NCI-H2196 (cell line): Measurements from ENCODE around the gene SORCS2.

ENCODE experiments used
- DNase-seq: peaks from one replicate; lab custom pipeline; 2025; ENCODE audit not compliant: unreplicated experiment; lab: John Stamatoyannopoulos, UW

The SORCS2 gene

DNA sequence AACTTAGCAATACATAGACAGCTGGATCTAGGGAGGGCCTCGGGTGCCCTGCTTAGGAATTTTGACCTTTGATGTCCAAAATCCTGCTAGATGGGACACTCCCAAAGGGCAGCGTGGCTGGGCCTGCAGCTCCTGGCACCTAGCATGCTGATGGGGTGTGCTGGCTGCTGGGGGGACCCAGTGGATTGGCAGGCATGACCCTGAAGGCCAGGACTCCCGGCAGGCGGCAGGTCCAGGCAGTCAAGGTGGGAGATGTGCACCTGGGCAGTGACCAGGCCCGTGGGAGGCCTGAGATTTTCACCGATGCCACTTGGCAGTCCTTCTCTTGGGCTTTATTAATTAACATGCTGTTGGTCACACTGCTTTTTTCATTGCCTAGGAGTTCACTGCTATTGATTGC, 158.1 kb downstream of the SORCS2 start:
- no peak for DNase-seq

DNA sequence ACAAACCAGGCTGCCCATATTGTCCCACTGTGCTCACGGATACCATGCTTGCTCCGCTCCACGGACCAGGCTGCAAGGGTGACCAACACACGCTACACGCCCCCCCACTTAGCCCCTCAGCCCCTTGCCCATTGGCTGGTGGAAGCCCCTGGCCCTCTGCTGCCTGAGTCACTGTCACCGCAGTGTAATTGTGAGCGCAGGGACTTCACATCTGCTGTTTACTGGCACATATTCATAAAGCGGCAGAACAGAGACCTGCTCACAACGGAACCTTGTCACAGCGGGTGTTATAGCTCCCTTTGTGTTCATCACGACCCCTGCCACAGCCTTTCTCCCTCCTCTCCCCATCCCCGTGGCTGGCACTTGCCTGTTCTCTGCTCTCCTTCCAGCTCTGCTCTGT, 158.7 kb downstream of the SORCS2 start:
- no peak for DNase-seq

DNA sequence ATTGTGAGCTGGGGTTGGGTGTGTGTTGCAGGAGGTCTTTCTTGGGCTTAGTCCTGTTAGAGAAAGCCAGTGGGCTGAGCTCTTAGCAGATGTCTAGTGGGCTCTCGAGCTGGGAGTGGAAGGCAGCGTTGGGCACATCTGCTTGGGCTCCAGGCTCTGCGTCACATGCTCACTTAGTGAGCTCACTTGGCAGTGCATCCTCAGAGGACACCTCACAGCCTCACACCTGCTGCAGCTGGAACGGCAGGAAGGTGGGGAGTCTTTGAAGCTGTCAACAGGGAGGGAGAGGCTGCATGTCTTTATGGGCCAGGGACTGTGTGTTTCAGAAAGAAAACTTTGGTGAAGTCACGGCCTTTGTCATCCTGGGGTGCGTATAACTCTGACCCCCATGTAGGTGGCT, 160.1 kb downstream of the SORCS2 start:
- peak; percentile 59 for DNase-seq

DNA sequence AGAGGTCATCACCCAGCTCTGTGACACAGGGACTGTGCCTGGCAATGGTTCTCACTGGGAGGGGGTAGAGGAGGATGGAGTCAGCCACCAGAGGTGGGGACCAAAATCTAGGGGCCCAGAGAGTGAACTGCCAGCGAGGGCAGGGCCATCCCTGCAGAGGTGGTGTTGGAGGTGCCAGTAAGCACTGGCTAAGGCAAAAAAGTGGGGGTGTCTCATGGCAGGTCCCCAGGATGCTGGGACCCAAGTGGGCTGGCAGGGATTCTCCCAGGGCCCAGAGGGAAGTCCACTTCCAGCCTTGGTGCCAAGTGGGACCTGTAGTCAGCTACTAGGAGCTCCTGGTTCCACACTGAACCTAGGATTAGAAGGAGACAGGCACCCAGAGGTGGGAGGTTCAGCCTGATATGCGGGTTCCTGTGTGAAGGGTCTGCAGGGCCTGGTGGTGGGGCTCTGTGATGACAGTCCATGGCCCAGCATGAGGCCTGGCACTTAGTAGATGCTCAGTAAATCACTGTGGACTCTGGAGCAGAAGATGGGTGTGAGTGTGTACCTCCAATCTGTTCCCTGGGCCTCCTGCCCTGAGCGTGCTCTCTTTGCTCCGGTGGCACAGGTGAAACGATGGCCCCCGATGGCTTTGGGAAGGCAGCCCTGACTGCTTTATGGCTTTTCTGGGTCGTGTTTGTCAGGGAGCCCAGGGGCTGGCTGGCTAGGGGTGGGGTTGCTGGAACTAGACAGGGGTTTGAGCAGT, 160.9 kb downstream of the SORCS2 start:
- DNase-seq: no peak

DNA sequence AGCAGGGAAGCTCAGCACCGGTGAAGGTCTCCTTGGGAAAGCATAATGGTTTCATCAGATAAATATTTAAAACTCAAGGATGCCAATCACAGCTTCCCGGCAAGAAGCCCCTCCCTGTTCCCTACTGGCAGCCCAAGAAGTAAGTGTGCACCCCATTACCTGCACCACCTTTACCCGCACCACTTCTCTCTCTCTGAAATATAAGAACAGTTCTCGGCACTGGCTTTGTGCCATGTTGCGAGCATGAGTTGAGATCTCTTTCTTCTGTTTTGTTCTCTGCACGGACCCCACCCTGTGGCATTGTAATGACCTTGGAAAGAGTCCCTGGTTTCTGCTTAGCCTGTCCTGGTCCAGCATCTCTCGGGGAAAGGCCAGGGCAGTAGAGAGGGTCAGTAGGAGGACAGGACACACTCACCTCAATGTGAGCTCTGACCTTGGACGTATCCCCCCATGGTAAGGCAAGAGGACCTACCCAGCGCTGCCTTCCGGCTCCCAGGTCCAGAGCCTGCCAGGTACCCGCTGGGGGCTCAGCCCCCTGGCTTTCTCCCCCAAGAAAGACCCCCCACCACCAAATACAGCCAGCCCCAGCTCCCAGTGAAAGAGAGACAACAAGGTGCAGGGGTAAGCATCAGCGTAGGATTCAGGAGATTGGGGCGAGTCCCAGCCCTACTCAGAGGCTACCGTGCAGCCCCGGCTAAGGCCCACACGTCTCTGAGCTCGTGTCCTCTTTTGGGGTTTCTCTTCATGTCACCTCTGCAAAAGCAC, 161.7 kb downstream of the SORCS2 start:
- DNase-seq: no peak

DNA sequence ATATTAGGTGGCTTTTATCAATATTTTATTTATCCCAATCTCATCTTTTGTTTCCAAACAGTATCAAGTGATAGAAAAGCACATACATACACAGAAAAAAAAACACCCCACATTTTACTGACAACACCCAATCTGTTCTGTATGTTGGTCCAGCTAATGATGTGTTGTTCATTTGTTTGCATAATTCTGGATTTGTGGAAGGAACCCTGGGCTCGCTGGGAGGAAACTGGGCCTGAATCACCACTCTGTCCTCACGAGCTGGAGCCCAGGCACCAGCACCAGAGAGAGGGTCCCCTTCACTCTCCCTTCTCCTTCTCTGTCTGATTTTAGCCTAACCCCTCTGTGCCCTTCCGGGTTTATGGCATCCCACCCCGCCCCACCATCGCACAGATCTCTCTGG, 162.6 kb downstream of the SORCS2 start:
- no peak for DNase-seq

DNA sequence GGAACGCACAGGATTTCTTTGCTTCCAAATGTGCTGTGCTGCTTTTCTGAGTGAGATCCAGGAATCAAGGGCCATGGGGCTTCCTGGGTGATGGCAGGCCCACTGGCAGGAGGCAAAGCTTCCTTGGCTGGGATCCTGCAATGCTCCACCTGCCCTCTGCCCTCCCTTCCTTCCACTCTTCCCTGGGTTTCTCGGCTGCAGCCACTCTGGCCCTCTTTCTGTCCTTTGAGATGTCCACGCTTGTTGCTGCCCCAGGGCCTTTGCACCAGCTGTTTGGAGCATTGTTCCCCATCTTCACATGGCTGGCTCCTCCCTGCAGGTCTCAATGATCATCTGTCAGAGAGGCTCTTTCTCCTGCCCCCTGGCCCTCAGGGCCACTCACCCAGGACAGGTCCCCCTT, 163.5 kb downstream of the SORCS2 start:
- no peak for DNase-seq

DNA sequence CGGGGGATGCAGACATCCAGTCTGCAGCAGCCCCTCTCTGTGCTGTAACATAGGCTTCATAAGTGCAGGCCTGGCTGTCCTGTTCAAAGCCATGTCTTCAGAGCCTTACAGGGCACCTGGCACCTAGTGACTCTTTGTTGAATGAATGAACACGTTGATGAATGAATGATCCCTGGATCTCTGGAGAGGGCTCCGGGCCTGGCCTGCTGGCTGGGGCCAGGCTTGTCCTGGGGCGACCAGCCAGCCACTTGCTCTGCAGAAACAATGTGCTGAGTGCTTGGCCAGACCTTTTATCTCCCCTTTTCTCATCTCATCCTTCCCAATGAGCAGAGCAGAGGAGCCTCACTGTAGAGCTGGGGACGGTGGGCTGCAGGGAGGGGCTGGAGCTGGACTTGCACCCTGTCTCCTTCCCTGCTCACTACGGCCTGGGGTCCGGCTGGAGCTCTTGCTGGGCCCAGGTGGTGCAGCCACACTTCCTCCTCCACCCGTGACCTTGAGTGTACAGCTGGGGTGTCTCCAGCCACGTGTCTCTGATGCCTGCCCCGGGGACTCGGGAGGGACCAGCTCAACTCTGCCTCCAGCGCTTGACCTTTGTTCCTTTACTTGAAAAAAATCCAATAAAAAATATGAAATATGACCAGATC, 164.5 kb downstream of the SORCS2 start:
- no peak for DNase-seq

DNA sequence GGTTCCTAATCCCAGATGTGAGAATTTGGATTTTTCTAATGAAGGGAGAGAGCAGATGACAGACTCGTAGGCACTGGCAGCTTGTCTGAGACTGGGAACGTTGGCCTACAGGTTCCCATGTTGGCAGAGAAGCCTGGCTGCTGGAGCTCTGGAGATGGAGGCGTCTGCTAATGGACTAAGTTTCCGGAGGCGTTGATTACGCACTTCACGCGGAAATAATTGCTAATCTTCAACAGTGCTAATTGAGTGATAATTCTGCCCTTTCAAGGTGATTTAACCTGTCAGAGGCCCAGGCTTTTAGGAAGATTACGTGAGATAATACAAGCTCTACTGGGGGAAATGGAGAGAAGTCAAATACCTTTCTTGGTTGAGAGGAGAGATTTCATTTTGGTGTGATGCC, 165.0 kb downstream of the SORCS2 start:
- DNase-seq: no peak

DNA sequence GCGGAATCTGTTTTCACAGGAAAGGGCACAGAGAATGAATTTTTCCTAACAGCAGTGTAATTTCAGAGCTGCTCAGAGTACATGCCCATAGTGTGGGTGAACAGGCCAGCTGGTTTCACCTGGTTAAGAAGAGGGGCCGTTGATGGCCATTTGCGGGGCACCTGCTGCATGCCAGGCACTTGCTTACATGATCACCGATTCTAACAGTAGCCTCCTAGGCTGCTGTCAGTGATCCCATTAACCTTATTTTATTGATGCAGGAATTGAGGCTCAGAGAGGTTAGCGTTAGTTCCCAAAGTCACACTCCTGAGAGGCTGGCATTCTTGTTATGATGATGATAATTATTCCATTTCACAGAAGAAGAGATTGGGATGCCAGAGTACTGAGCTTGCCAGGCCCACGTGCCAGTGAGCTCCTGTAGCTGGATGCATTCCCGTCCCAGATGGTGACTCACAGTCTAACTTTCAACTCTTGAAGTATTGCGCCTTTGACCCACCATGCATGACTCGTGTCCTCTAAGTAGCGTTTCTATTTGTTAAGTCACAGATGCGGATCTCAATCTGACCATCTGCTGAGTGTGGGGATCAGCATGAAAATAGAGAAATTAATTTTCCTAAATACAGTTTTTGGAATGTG, 165.9 kb downstream of the SORCS2 start:
- DNase-seq: peak; percentile 54

DNA sequence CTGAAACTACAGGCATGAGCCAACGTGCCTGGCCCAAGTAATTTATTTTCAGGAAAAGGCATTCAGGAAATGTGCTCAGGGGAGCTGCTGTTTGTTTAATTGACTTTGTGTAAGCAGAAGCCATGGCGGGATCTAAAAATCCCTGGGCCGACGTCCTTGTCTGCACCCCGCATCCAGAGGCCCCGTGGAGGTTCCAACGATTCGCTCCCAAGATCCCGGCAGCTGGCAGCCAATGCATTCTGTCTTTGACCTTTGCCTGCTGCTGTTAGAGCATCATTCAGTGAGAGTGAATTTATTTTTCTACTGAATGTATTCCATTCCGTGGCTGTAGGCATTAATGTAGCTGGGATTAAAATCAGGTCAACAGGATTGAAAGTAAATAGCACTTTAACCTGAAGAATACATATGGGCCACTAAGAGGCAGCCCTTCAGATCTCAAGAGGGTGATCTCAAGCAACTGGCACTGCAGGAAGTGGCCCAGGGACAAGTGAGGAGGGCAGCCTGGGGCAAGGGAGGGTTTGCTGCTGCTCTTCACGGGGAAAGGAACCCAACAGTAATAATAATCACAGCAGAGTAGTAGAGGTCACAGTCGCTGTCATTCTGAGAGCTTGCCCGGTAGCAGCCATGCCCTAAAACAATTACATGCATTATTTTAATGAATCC, 167.2 kb downstream of the SORCS2 start:
- DNase-seq: peak; percentile 63

DNA sequence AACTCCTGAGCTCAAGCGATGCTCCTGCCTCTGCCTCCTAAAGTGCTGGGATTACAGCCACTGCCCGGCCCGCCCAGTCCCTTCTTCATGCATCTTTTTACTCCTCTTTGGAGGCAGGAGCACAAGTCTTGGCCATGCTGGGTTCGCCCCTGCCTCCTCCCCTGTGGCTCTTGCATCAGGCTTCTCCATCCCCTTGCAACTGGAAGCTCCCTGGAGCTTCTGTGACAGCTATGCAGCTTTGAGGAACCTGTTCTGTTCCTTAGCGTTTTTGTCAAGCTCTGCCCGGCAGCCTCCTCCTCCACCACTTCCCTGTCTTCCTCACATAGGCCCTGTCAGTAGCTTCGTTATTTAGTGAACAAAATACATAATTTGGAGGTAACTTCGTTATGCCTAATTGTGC, 168.5 kb downstream of the SORCS2 start:
- no peak for DNase-seq

DNA sequence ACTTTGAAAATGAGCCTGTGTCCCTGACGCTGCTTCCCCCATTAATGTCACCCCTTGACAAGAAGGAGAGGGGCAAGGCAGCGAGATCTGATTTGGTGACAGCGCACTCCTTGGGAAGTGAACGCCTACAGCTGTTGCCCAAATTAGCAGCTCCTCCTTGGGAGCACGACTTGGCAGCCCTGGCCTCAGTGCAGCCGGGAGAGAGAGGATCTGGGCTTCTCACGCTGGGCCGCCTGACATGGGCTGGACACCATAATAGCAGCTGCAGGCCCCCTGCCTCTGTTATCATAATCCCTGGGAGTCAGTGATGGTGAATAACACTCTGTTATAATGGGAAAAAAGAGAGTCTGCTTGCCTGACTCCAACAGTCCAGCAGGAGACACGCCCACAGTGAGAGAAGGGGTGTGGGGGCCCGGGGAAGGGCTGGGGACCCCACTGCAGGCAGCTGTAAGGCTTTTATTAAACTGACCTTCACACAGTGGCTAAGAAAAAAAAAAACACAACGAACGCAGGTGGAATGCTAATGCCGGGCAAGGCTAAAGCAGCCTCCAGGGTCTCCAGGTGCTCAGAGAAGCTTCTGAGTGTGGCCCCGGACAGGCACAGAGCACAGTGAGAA, 169.1 kb downstream of the SORCS2 start:
- no peak for DNase-seq

DNA sequence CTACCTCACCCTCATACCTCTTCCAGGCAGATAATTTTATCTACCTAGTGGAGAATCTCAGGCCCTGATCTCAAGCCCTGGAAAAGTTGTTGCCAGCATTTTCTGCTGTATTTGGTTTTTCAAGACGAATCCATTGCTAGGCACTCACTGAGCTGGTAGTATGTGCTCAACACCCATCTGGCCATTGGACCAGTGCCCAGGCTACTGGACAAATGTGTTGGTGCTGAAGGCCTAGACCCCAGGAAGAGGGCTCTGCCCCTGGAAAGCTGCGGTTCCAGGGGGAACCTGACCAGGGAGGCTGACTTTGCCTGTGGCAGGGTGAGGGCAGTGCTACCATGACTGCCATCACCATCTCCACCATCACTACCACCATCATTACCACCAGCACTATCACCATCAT, 170.0 kb downstream of the SORCS2 start:
- no peak for DNase-seq

DNA sequence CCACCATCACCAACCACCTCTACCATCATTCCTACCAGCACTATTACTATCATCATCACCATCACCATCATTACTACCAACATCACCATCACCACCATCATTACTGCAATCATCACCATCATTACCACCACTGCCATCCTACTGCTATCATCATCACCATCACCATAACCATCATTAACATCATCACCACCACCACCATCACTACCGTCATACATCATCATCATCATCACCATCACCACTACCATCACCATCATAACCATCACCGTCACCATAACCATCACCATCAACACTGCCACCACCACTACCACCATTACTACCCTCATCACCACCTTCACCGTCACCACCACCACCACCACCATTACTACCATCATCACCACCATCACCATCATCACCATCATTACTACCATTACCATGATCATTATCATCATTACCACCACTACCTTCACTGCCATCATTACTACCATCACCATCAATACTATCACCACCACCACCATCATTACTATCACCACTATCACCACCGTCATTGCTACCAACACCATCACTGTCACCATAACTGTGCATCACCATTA, 170.6 kb downstream of the SORCS2 start:
- no peak for DNase-seq

DNA sequence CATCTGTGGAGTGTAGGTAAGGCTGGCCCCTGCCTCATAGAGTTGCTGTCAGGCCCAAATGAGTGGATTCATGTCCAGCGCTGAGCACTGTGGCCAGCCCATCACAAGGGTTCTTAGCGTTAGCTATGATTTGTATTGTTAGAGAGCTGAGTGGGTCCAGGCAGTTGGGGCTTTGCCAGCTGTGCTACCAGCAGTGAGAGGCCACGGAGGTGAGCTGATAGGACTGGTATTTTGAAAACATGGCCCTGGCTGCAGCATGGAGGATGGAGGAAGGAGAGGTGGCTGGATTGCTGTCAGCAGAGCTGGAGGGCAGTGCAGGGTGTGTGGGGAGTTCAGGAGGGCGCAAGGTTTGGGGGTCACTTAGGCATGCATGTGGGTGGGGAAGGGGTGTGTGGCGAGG, 172.6 kb downstream of the SORCS2 start:
- DNase-seq: peak; percentile 56

DNA sequence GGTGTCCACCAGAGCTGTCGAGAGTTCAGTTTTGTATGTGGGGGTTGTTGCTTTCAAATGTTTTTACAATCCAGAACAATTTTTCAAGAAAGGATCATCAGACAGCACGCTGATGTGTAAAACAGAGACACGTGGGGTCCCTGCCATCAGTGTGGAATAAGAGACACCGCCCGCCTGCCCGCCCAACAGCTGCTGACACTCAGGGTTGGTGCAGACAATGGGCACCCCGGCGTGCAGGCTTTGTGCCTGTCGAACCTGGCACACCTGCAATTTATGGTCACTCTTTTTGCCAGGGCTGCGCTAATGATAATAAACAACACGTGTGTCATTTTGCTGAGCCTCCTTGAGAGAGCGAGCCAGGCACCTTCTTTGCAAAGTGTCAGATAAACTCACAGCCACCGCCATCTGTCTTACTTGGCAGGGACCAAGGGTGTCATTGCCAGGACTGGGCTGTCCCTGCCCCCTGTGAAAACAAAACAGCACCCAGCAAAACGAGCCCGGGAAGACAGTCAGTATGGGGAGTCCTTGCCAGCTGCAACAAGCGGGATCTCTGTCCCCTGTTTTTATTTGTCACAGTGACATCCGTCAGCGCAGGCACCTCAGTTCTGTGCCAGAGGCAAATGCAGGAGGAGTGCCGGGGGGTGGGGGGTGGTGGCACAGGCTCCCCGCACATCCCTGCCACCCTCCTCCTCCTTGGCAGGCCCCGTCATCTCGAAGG, 173.3 kb downstream of the SORCS2 start:
- peak; percentile 89 for DNase-seq

DNA sequence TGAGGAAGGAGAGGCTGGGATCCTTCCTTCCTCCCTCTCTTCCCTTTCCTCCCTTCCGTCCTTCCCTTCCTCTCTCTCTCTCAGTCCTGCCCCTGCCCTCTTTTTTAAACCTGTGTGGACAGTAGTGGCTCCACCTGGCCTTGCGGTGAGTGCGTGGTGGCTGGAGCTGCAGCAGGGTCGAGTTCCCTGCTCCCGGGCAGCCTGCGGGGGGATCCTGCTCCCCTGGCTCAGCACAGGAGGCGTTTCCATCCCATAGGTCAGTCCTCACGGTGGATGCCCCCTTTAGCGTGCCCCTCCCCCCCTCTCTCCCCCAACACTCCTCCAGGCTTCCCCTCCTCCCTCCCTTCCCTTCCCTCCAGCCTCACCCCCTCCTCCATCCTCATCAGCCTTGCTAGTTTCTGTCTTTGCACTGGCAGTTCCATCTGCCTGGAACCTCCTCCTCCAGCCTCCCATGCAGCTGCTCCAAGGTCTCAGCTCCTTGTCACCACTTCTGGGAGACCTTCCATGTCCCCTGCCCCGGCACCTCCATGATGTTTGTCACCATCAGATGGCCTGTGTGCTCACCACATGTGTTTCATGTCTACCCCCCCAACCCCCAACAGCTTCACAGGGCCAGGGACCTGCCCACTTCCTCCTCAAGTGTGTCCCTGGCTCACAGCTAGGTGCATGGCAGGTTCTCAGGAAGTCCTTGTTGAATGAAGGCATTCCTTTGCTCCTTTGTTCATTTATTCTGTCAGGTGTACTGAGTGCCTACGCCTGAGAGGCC, 174.0 kb downstream of the SORCS2 start:
- DNase-seq: peak; percentile 46

DNA sequence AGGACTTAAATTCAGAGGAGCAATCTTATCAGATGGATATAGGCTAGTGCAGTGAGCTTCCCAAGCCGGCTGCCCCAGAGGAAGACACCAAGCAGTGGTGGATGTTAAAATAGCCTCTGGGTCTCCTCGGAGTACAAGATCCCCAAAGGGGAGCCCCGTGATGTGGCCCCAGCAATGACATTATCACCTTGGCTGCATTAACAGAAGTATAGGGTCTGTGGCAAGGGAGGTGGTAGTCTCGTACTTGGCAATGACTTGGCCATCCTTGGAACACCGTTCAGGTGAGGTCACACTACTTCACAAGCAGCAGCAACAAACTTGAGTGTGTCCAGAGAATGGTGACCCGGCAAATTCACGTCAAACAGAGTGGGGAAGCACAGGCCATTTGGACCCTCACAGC, 174.6 kb downstream of the SORCS2 start:
- DNase-seq: no peak
